ENCODE measurements around the gene TMEM167B.

DNA sequence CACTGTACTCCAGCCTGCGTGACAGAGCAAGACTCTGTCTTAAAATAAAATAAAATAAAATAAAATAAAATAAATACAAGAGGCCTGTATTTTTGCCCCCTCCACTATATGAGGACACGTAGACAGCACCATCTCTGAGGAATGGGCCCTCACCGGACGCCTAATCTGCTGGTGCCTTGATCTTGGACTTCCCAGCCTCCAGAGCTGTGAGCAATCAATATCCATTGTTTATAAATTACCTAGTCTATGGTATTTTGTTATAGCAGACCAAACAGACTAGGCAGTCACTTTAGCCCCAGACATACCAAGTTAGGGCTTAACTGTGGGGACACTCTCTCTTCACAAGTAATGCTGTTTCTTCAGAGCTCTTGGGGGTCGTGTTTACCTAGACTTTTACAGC is 29.8 kb downstream of the TMEM167B start:
- TF ChIP-seq, protein P1, sequence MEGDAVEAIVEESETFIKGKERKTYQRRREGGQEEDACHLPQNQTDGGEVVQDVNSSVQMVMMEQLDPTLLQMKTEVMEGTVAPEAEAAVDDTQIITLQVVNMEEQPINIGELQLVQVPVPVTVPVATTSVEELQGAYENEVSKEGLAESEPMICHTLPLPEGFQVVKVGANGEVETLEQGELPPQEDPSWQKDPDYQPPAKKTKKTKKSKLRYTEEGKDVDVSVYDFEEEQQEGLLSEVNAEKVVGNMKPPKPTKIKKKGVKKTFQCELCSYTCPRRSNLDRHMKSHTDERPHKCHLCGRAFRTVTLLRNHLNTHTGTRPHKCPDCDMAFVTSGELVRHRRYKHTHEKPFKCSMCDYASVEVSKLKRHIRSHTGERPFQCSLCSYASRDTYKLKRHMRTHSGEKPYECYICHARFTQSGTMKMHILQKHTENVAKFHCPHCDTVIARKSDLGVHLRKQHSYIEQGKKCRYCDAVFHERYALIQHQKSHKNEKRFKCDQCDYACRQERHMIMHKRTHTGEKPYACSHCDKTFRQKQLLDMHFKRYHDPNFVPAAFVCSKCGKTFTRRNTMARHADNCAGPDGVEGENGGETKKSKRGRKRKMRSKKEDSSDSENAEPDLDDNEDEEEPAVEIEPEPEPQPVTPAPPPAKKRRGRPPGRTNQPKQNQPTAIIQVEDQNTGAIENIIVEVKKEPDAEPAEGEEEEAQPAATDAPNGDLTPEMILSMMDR (IDR thresholded peaks at IDR 0.05; ENCODE audit: poor library complexity) = no peak
- TF ChIP-seq EZH2phosphoT487 (IDR thresholded peaks at IDR 0.05; ENCODE audit: low read depth, severe bottlenecking, unreplicated experiment) (no peak), EZH2 (IDR thresholded peaks at IDR 0.05; ENCODE audit: borderline replicate concordance) (no peak)
